Stimulated activated CD4-positive, alpha-beta T cell treated with anti-CD3 and anti-CD28 coated beads, TNF-alpha, amount 100 ng/mL, for 4 hours (primary cell): ENCODE data around the gene TENM4.

Experiments
- DNase-seq, 3 experiments: peaks; one replicate each; pipeline ENCODE4 v3.0.0-alpha.2; 2020; ENCODE audit warnings: low read depth in 3 of 3

Gene TENM4

GRCh38 chr11:78660471-78660870 lies 780.4 kb downstream of the TENM4 start:
- DNase-seq = no peak

GRCh38 chr11:78659326-78660270 lies 781.2 kb downstream of the TENM4 start:
- no peak for DNase-seq

DNA sequence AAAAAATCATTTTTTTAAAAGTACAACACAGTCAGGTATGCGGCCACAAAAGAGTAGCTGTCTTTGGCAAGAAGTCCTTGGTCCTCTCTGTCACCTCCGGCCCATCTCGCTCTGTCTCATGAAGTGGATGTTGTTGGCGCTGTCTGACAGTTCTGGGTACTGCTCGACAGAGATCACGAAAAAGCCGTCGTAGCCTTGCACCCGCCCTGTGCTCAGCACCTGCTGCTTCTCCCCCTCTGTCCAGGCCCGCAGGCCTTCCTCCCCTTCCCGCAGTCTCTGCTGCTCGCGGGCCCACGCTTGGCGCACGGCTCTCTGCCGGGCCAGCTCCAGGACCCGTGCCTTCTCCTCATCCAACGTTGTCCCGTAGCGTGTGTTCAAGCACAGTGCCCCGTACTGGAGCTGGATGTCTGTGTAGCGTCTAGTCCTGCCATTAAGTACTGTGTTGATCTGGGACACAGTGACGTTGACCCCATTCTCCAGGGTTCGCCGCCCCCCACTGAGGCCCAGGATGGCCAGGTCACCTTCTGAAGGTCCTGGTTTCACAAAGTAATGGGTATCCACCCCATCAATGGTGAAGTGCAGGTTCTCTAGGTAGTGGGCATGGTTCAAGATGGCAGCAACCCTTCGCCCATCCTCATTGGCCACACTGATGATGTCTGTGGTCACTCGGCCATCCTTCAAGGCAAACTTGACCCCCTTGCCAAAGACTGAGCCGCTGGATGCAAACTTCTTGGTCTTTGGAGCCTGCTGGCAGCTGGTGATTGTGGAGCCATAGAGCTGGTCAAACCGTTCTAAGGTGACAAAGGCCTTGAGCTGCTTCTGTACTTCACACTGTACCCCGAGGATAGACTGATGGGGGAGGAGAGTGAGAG lies 782.6 kb downstream of the TENM4 start:
- no peak for DNase-seq

DNA sequence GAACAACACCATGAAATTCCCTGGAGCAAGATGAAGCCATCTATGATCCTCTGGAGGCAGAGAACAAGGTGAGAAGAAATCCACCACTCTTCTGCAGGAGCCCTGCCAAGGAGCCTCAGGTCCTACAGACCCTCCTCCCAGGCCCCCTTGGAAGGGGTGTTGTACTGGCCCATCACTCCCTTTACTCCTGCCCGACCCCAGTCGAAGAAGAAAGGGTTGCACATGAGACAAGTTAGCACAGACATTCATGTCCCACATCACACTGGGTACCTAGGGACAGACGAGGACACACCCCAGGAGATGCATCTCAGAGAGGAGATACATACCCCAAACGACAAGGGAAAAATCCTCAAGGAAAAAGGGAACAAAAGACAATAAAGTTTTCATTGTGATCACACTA lies 783.4 kb downstream of the TENM4 start:
- no peak for DNase-seq

DNA sequence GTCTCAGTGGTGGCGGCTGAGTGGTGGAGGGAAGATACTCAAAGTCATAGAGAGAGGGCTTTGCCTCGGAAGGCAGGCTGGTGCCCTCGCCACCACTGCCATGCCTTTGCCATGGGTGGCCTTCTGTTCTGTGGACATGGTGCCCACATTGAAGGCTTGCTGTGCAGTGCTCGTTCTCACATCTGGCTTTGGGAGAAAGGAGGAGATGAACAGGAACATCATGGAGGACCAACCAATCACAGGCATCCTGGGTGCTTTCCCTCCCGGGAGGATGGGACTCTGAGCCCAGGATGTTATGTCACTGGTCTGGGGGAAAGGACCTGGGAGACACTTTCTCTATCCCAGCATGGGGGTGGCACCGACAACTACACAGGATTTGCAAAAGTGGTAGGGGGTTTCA lies 783.8 kb downstream of the TENM4 start:
- no peak for DNase-seq

GRCh38 chr11:78656327-78656726 lies 784.5 kb downstream of the TENM4 start:
- DNase-seq = no peak

DNA sequence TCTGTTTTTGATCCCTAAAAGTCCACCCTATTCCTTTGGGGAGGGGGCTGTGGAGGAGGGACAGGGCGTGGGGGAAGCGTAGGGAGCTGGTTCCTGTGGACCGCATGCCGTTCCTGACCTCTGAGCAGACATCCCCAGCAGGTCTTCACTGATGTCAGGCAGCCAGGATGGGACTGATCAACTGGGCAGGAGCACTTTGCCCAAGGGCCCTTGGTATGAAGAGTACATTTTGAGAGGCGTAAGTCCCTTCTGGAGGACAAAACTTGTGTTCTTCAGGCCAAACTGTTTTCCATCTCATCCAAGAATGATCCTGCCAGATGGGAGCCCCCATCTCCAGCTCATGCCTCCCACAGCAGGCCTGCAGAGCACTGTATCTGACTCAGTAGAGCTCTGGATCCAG lies 785.3 kb downstream of the TENM4 start:
- no peak for DNase-seq

GRCh38 chr11:78654866-78655265 lies 786.0 kb downstream of the TENM4 start:
- no peak for DNase-seq

DNA sequence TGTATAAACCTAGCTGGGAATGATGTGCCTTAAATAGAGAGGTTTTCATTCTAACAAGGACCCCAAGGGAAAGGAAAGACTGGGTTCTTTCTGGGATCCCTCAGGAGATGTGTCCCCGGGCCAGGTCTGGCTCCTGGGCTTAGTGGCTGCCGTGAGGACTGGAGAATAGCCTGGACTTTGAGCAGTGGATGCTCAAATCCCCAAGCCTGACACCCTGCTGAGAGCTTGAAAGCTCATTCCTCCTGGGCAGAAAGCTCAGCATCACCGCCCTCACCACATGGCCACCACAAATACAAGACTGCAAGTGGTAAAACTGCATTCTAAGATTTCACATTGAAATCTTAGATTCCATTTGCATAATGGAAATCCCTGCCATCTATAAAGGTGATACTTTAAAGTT lies 786.8 kb downstream of the TENM4 start:
- DNase-seq = no peak

DNA sequence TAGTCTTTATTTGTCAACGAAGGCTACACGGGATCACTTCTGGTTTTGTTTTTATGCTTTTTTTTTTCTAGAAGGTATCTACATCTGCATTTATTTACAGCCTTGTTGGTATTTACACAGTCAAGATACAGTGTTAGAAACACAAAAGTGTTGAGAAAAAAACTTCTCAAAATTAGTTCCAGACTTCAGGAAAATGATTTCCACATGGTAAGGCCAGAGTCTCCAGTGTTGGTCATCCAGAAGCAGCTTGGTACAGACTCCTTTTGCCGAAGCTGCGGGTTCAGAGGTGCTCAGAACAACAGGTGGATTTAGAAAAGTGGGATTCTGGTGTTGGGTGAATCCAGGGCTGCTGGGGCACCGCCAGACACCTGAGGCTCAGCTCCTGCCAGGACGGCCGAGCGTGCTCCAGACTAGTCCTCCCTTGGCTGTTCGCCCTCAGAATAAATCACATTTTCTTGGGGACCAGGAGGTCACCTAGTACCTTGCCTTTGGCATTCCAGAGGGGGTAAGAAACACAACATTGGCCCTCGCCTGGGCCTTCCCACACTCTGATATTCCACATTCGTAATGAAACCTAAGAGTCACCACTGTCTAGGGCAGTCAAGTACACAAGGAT lies 787.4 kb downstream of the TENM4 start:
- no peak for DNase-seq

DNA sequence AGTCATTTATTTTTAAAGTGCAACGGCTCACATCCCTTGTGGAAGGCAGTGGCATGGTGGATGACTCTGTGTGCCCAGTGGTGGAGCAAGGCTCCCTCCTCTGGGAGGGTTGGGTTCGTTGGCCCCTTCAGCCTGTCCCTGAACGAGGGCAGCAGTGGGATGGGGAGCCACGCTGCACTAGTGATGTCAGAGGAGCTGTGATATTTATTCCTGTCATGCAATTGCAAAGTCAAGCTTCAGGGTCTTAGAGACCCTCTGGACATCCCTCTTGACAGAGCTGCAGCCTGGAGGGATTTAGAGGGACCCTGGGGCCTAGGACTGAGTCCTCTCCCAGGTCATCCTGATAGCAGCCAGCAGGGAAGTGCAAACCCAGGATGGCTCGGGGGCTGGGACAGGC lies 788.0 kb downstream of the TENM4 start:
- no peak for DNase-seq

GRCh38 chr11:78651923-78652842 lies 788.6 kb downstream of the TENM4 start:
- DNase-seq = no peak

DNA sequence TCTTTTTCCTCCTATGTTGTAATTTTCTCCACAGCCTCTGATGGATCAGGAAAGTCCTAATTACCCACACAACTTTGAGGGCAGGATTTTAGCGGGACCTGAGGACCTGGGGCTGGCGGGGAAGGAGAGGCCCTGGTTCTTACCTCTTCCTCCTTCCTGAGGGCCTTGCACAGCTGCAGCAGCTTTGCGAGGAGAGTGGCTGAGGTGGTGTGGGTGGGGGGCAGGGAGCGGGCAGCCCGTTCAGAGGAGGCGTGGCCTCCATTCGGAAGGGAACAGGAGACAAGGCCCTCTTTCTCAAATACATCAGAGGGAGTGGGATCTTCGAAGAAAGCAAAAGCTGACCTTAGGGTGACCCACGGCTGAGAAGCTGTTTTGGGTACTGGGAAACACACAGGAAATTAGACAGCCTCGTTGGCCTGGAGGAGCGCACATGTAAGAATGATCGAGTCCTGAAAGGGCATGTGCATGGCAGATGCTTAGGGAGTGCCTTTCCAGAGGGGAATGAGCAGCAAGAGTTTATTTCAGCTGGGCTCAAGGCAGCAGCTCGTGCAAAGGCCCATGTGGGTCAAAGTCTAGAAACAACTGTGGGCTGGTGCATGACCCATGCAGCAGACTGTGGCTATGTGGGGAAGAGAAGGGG lies 789.6 kb downstream of the TENM4 start:
- no peak for DNase-seq

GRCh38 chr11:78649361-78650215 lies 791.2 kb downstream of the TENM4 start:
- DNase-seq = no peak

GRCh38 chr11:78647986-78648875 lies 792.6 kb downstream of the TENM4 start:
- no peak for DNase-seq

- DNase-seq = no peak
Measured at GRCh38 chr11:78647266-78647915, 793.4 kb downstream of the TENM4 start.

DNA sequence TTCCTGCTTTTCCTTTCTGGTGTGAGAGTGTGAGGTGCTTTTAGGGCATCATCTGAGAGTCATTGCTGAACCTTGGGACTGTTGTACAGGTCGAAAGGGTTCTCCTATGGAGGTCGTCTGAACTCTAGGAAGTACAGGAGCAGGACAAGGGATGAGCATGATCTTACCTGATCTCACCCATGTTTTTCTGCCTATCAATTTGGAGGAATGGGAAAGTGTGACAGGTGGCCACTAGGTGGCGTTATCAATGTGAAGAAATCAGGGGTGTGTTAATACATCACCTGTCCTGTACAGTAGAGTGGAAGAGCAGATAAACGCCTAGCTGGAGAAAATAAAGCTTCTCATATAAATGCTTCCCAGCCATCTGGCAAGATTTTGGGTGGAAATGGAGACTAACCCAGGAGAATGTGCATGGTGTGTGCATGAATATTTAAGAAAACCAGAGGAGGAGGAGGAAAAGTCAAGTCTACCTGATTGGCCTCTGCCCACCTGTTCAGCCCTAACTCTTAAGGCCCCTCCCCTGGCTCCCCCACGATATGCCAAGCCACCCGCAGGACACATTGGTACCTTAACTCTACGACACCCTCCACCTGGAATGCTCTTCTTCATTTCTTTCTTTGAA lies 794.2 kb downstream of the TENM4 start:
- DNase-seq = peak in 2 of 3 experiments; percentile 15
